GM23248 (cell line): ENCODE results near the gene NOL12. TPM values are rescaled to one million over a fixed set of nuclear protein-coding genes. Genes with fewer than 3 reads are reported as not detected.

Source experiments
- DNase-seq: peaks from one replicate; pipeline ENCODE4 v3.0.0-alpha.2; 2015
- H2AFZ ChIP-seq: fragments of 200-600 bp; sonication (generic); 2 replicates; pipeline ENCODE4 v1.6.1; 2016; ENCODE audit warnings: antibody characterized with exemption
- H3F3A ChIP-seq: fragments of 200-600 bp; sonication (generic); 2 replicates; pipeline ENCODE4 v1.6.1; 2016; ENCODE audit warnings: mild to moderate bottlenecking, antibody characterized with exemption, mixed run types; ENCODE audit not compliant: insufficient read depth
- H3K27ac ChIP-seq: fragments of 200-600 bp; sonication (generic); 2 replicates; pipeline ENCODE4 v1.5.1; 2016; ENCODE audit warnings: mild to moderate bottlenecking
- H3K27me3 ChIP-seq: fragments of 200-600 bp; sonication (generic); replicated peaks from 2 replicates; pipeline ENCODE4 v1.6.1; 2016; ENCODE audit warnings: mild to moderate bottlenecking; ENCODE audit not compliant: insufficient read depth
- H3K36me3 ChIP-seq: fragments of 200-600 bp; sonication (generic); 2 replicates; pipeline ENCODE4 v1.6.1; 2016; ENCODE audit warnings: low read depth, mild to moderate bottlenecking
- H3K4me1 ChIP-seq: fragments of 200-600 bp; sonication (generic); 2 replicates; pipeline ENCODE4 v1.6.1; 2016; ENCODE audit warnings: mild to moderate bottlenecking; ENCODE audit not compliant: insufficient read depth
- H3K4me2 ChIP-seq: fragments of 200-600 bp; sonication (generic); one replicate; pipeline ENCODE4 v1.6.1; 2016; ENCODE audit warnings: mild to moderate bottlenecking; ENCODE audit not compliant: unreplicated experiment
- H3K4me3 ChIP-seq: fragments of 200-600 bp; sonication (generic); 2 replicates; pipeline ENCODE4 v1.5.1; 2016; ENCODE audit warnings: mild to moderate bottlenecking
- H3K79me2 ChIP-seq: fragments of 200-600 bp; sonication (generic); 2 replicates; pipeline ENCODE4 v1.6.1; 2016; ENCODE audit warnings: mild to moderate bottlenecking; ENCODE audit not compliant: insufficient read depth
- H3K9ac ChIP-seq: fragments of 200-600 bp; sonication (generic); 2 replicates; pipeline ENCODE4 v1.6.1; 2016; ENCODE audit warnings: mild to moderate bottlenecking
- H3K9me2 ChIP-seq: fragments of 200-600 bp; sonication (generic); 2 replicates; pipeline ENCODE4 v1.6.1; 2016; ENCODE audit warnings: mixed run types, mild to moderate bottlenecking, moderate library complexity; ENCODE audit not compliant: insufficient read depth
- H3K9me3 ChIP-seq: fragments of 200-600 bp; sonication (generic); one replicate; pipeline ENCODE4 v1.6.1; 2017; ENCODE audit warnings: low read depth
- H4K20me1 ChIP-seq: fragments of 200-600 bp; sonication (generic); 2 replicates; pipeline ENCODE4 v1.6.0; 2016; ENCODE audit not compliant: insufficient read depth
- EZH2 ChIP-seq: fragments of 200-600 bp; sonication (generic); IDR thresholded peaks from 2 replicates; pipeline ENCODE4 v1.6.1; 2018; ENCODE audit warnings: antibody characterized with exemption, mild to moderate bottlenecking; ENCODE audit not compliant: insufficient read depth, poor library complexity, severe bottlenecking
- EZH2phosphoT487 ChIP-seq: fragments of 200-600 bp; sonication (generic); IDR thresholded peaks from 2 replicates; pipeline ENCODE4 v1.6.1; 2018; ENCODE audit warnings: antibody characterized with exemption, moderate library complexity, mild to moderate bottlenecking, low read depth; ENCODE audit not compliant: insufficient read depth
- WGBS, 2 experiments: methylation state at CpG; one replicate each; pipeline ENCODE4 v1.1.6; 2015 to 2017; ENCODE audit warnings: low lambda C conversion rate in 2 of 2, low coverage in 1 of 2; ENCODE audit errors: missing lambda C conversion rate in 2 of 2; 5-methylcytosine and 5-hydroxymethylcytosine counted together
- in situ Hi-C: fragments of 300-500 bp; cut with MboI; formaldehyde crosslinking; loops from 2 replicates; pipeline ENCODE4 v1.15.0; 2020
- polyA plus RNA-seq: library from polyadenylated mRNA; unstranded; fragments of >200 nt; fragmentation: Nextera tagmentation; extraction: Ambion mirVana; gene quantifications from 2 replicates; pipeline ENCODE4 v1.2.1, GENCODE V29; 2016
- total RNA-seq: library from RNA; depleted of rRNA; stranded (reverse); fragments of >200 nt; shearing (Covaris generic); gene quantifications from 2 replicates; pipeline ENCODE4 v1.2.3, GENCODE V29; 2014

Gene NOL12
- total and polyA plus RNA-seq, 2 experiments from 2014 or later: 4.9 to 25.1 TPM

- no peak for TF ChIP-seq EZH2
- TF ChIP-seq EZH2phosphoT487: no peak
- Histone ChIP-seq H3K27ac (no peak overlapping the region), H3K9me2 (no peaks in the 10 kb centered on the region), H2AFZ (no peak overlapping the region), H3K4me3 (no peak overlapping the region), H3K9ac (no peak overlapping the region), H4K20me1 (no peaks in the 10 kb centered on the region), H3K36me3 (no peaks in the 10 kb centered on the region), H3K9me3 (no peaks in the 10 kb centered on the region), H3K4me2 (no peak overlapping the region), H3K4me1 (peaks cover 4% of the 10 kb centered on the region; the same call in 1 of the 2 replicates), H3K27me3 (no peaks in the 10 kb centered on the region), H3K79me2 (no peaks in the 10 kb centered on the region), H3F3A (no peaks in the 10 kb centered on the region)
- 84 to 85% methylated on average over 11 of the region's 11 CpGs for WGBS, 2 experiments
- in situ Hi-C loops: no loop called here
- DNase-seq: no peak
Observed at GRCh38 chr22:37733625-37734401, 47.7 kb downstream of the NOL12 start.

- Histone ChIP-seq H3K79me2 (no peaks in the 10 kb centered on the region), H3K4me2 (no peak overlapping the region), H3K36me3 (no peaks in the 10 kb centered on the region), H3F3A (no peaks in the 10 kb centered on the region), H3K27ac (no peak overlapping the region), H3K4me1 (peaks cover 9% of the 10 kb centered on the region; the same call in 1 of the 2 replicates), H3K9ac (no peak overlapping the region), H4K20me1 (no peaks in the 10 kb centered on the region), H3K4me3 (no peak overlapping the region), H2AFZ (no peak overlapping the region), H3K9me3 (no peaks in the 10 kb centered on the region), H3K27me3 (no peaks in the 10 kb centered on the region), H3K9me2 (no peaks in the 10 kb centered on the region)
- WGBS, 2 experiments: 79 to 83% methylated on average over 5 to 6 of the region's 6 CpGs
- no peak for DNase-seq
- in situ Hi-C loops: no loop called here
- TF ChIP-seq EZH2phosphoT487 (no peak), EZH2 (no peak)
Observed at GRCh38 chr22:37734402-37734700, 48.2 kb downstream of the NOL12 start.

GRCh38 chr22:37734964-37735451 is 48.9 kb downstream of the NOL12 start:
- H3K4me1 ChIP-seq: peaks cover 10% of the 10 kb centered on the region; the same call in 1 of the 2 replicates
- TF ChIP-seq EZH2phosphoT487 (no peak), EZH2 (no peak)
- H3K36me3 ChIP-seq: no peaks in the 10 kb centered on the region
- no peaks in the 10 kb centered on the region for H3K9me3 ChIP-seq
- H3K27ac ChIP-seq: no peak overlapping the region
- H2AFZ ChIP-seq: no peak overlapping the region
- no peaks in the 10 kb centered on the region for H4K20me1 ChIP-seq
- H3K27me3 ChIP-seq: no peaks in the 10 kb centered on the region
- peak; percentile 32 for DNase-seq
- 78 to 81% methylated on average over 14 to 15 of the region's 16 CpGs for WGBS, 2 experiments
- H3K4me2 ChIP-seq: no peak overlapping the region
- no peak overlapping the region for H3K4me3 ChIP-seq
- no peaks in the 10 kb centered on the region for H3K9me2 ChIP-seq
- no peaks in the 10 kb centered on the region for H3K79me2 ChIP-seq
- H3F3A ChIP-seq: no peaks in the 10 kb centered on the region
- in situ Hi-C loops: no loop called here
- no peak overlapping the region for H3K9ac ChIP-seq

- H3K79me2 ChIP-seq: no peaks in the 10 kb centered on the region
- H3K4me3 ChIP-seq: no peak overlapping the region
- no peak overlapping the region for H3K27ac ChIP-seq
- no peaks in the 10 kb centered on the region for H4K20me1 ChIP-seq
- 11 to 13% methylated on average over 12 of the region's 12 CpGs for WGBS, 2 experiments
- H3K36me3 ChIP-seq: no peaks in the 10 kb centered on the region
- peak; percentile 79 for DNase-seq
- peaks cover 43% of the 10 kb centered on the region for H3K4me1 ChIP-seq
- no peak for TF ChIP-seq EZH2
- no peak for TF ChIP-seq EZH2phosphoT487
- no peak overlapping the region for H3K4me2 ChIP-seq
- H3K9me2 ChIP-seq: no peaks in the 10 kb centered on the region
- H2AFZ ChIP-seq: 0 out of 2 replicates have a peak overlapping the region, but pooled peaks have one; percentile 26
- in situ Hi-C loops: no loop called here
- H3K9me3 ChIP-seq: no peaks in the 10 kb centered on the region
- H3K27me3 ChIP-seq: no peaks in the 10 kb centered on the region
- no peak overlapping the region; the same call in 1 of the 2 replicates for H3K9ac ChIP-seq
- peaks cover 25% of the 10 kb centered on the region for H3F3A ChIP-seq
Observed at GRCh38 chr22:37739035-37739434, 52.9 kb downstream of the NOL12 start.
